A549 (cell line): ENCODE data around the gene SIGLEC7.

ENCODE experiments used
- CBX8 ChIP-seq: fragments of 200-600 bp; sonication (generic); IDR thresholded peaks from 2 replicates; pipeline ENCODE4 v1.6.1; 2016
- CHD2 ChIP-seq: fragments of 150-350 bp; IDR thresholded peaks from 2 replicates; pipeline ENCODE4 v1.6.1; 2014; ENCODE audit warnings: low read length; ENCODE audit not compliant: partially characterized antibody
- CHD4 ChIP-seq: fragments of 200-600 bp; sonication (generic); IDR thresholded peaks from 2 replicates; pipeline ENCODE4 v1.6.1; 2016; ENCODE audit warnings: antibody characterized with exemption, mild to moderate bottlenecking, borderline replicate concordance
- CTCF ChIP-seq: fragments of >200 bp; sonication (Bioruptor Twin); formaldehyde crosslinking; IDR thresholded peaks from 3 replicates; pipeline ENCODE4 v1.5.1; 2016
- JUN ChIP-seq, 2 experiments: fragments of >200 bp; sonication (Bioruptor Twin); formaldehyde crosslinking; IDR thresholded peaks; 2 replicates in 1 of 2; 3 replicates in 1 of 2; pipeline ENCODE4 v1.6.1; 2016 to 2017
- NFE2L2 ChIP-seq: fragments of 150-350 bp; conservative IDR thresholded peaks from 2 replicates; pipeline ENCODE4 v1.6.1; 2014; ENCODE audit warnings: low read length
- POLR2A ChIP-seq: IDR thresholded peaks from 2 replicates; pipeline ENCODE4 v1.6.1; 2012; ENCODE audit warnings: mild to moderate bottlenecking, low read length
- REST ChIP-seq: fragments of 200-600 bp; sonication (generic); IDR thresholded peaks from 2 replicates; pipeline ENCODE4 v1.6.1; 2016; ENCODE audit warnings: antibody characterized with exemption, mild to moderate bottlenecking, moderate library complexity
- SREBF2 ChIP-seq: fragments of 450-650 bp; IDR thresholded peaks from 2 replicates; pipeline ENCODE4 v1.6.1; 2014; ENCODE audit warnings: mild to moderate bottlenecking, moderate library complexity
- TF ChIP-seq, protein P1 (sequence below): fragments of 250-450 bp; sonication (Bioruptor Pico); IDR thresholded peaks from 2 replicates; pipeline ENCODE4 v1.5.0; 2020; ENCODE audit warnings: low read depth, mild to moderate bottlenecking, moderate library complexity
- TF ChIP-seq, protein P2 (sequence below): IDR thresholded peaks from 2 replicates; pipeline ENCODE4 v1.6.1; 2012; ENCODE audit warnings: low read depth, borderline replicate concordance

- TF ChIP-seq NFE2L2 (no peak), SREBF2 (no peak), JUN (IDR thresholded peaks at IDR 0.05) (no peak), POLR2A (no peak), CTCF (no peak), REST (no peak), CHD2 (no peak), CHD4 (no peak), CBX8 (no peak)
- TF ChIP-seq, protein P1, sequence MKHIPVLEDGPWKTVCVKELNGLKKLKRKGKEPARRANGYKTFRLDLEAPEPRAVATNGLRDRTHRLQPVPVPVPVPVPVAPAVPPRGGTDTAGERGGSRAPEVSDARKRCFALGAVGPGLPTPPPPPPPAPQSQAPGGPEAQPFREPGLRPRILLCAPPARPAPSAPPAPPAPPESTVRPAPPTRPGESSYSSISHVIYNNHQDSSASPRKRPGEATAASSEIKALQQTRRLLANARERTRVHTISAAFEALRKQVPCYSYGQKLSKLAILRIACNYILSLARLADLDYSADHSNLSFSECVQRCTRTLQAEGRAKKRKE (CRISPR knock-in tag): no peak
- TF ChIP-seq, protein P2, sequence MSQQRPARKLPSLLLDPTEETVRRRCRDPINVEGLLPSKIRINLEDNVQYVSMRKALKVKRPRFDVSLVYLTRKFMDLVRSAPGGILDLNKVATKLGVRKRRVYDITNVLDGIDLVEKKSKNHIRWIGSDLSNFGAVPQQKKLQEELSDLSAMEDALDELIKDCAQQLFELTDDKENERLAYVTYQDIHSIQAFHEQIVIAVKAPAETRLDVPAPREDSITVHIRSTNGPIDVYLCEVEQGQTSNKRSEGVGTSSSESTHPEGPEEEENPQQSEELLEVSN: no peak
Observed at GRCh38 chr19:51136851-51137551, 5.1 kb upstream of the SIGLEC7 start.
